ENCODE data around the gene LST1.

DNA sequence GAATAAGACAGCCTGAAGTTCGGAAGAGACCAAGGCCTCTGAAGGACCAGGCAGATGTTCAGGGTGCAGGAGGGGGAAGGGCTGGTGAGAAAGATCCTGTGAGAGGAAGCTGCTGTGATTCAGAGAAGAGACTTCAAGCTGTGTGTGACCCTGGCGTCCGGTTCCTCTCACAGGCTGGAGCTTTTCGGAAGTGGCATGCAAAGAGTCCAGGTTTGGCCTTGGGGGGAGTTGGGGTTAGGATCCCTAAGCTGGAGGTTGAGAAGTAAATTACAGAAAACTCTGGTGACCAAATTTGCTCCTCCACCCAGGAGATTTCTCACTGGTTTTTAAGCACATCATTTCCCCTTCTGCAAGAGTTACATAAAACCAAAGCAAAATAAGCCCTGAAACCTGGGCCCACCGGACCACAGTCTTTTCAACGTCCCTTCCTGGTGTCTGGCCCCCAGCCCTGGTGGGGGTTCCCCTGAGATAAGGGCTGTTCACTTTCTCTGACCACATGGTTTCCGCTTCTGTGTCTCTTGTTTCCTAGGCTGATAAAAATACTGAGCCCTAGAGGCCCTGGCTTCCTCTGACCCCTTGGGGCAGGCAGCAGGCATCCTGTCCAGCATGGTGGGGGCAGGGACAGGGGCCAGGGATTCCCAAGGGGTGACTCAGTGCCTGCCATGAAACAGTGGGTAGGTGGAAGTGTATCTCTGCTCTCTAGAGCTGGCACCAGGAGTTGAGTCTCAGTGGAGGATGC is 25.9 kb upstream of the LST1 start:
- TF ChIP-seq BHLHE40 (IDR thresholded peaks at IDR 0.05; ENCODE audit: low read depth, low read length) (no peak), MAFK (IDR thresholded peaks at IDR 0.05; ENCODE audit: low read depth, low read length) (no peak), RAD21 (IDR thresholded peaks at IDR 0.05; ENCODE audit: low read length) (no peak), CEBPB (IDR thresholded peaks at IDR 0.05; ENCODE audit: low read depth, low read length) (no peak), MXI1 (IDR thresholded peaks at IDR 0.05; ENCODE audit: borderline replicate concordance, low read depth, low read length) (no peak), RFX5 (IDR thresholded peaks at IDR 0.05; ENCODE audit: low read depth, low read length) (no peak), RCOR1 (IDR thresholded peaks at IDR 0.05; ENCODE audit: insufficient replicate concordance, low read length) (no peak), POLR2A (IDR thresholded peaks at IDR 0.05; ENCODE audit: low read depth, low read length) (no peak)
- TF ChIP-seq, protein P1, sequence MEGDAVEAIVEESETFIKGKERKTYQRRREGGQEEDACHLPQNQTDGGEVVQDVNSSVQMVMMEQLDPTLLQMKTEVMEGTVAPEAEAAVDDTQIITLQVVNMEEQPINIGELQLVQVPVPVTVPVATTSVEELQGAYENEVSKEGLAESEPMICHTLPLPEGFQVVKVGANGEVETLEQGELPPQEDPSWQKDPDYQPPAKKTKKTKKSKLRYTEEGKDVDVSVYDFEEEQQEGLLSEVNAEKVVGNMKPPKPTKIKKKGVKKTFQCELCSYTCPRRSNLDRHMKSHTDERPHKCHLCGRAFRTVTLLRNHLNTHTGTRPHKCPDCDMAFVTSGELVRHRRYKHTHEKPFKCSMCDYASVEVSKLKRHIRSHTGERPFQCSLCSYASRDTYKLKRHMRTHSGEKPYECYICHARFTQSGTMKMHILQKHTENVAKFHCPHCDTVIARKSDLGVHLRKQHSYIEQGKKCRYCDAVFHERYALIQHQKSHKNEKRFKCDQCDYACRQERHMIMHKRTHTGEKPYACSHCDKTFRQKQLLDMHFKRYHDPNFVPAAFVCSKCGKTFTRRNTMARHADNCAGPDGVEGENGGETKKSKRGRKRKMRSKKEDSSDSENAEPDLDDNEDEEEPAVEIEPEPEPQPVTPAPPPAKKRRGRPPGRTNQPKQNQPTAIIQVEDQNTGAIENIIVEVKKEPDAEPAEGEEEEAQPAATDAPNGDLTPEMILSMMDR (conservative IDR thresholded peaks at IDR 0.05; ENCODE audit: low read depth, low read length) = no peak
